K562 (cell line): ENCODE data around the gene POLD1.

ENCODE experiments used
- ESRRA ChIP-seq: fragments of 450-650 bp; IDR thresholded peaks from 2 replicates; pipeline ENCODE4 v1.6.1; 2014; ENCODE audit warnings: low read depth, mild to moderate bottlenecking, moderate library complexity, borderline replicate concordance
- EZH2 ChIP-seq: IDR thresholded peaks from 2 replicates; pipeline ENCODE4 v1.6.1; 2012; ENCODE audit warnings: low read depth, mild to moderate bottlenecking, inconsistent platforms, low read length, borderline replicate concordance
- MCM2 ChIP-seq: fragments of 450-650 bp; IDR thresholded peaks from 2 replicates; pipeline ENCODE4 v1.6.1; 2017; ENCODE audit warnings: low read depth, mild to moderate bottlenecking
- PCBP2 ChIP-seq: fragments of 200-400 bp; formaldehyde crosslinking; IDR thresholded peaks from 2 replicates; pipeline ENCODE4 v1.6.1; 2018; ENCODE audit warnings: low read length, low read depth, mild to moderate bottlenecking, moderate library complexity; ENCODE audit not compliant: poor library complexity, severe bottlenecking
- RBM34 ChIP-seq: fragments of 200-400 bp; formaldehyde crosslinking; IDR thresholded peaks from 2 replicates; pipeline ENCODE4 v1.6.1; 2018; ENCODE audit warnings: low read length, borderline replicate concordance; ENCODE audit not compliant: insufficient read depth
- SIN3A ChIP-seq, 2 experiments: fragments of 150-350 bp in 1 of 2; IDR thresholded peaks; 2 replicates each; pipeline ENCODE4 v1.6.1; 2011 to 2016; ENCODE audit warnings: borderline replicate concordance in 2 of 2, low read depth in 2 of 2, low read length in 2 of 2, mild to moderate bottlenecking in 2 of 2, moderate library complexity in 2 of 2; ENCODE audit not compliant: control insufficient read depth in 1 of 2
- ZBTB17 ChIP-seq: fragments of 450-650 bp; formaldehyde crosslinking; IDR thresholded peaks from 2 replicates; pipeline ENCODE4 v1.4.0; 2020; ENCODE audit warnings: mild to moderate bottlenecking
- ZNF224 ChIP-seq: sonication (generic); formaldehyde crosslinking; IDR thresholded peaks from 2 replicates; pipeline ENCODE4 v1.8.0; 2022; ENCODE audit warnings: mild to moderate bottlenecking, missing genetic modification reagents
- TF ChIP-seq, protein P1 (sequence below): fragments of 250-450 bp; sonication (Bioruptor Pico); IDR thresholded peaks from 2 replicates; pipeline ENCODE4 v1.5.0; 2021
- TF ChIP-seq, protein P2 (sequence below), 3 experiments: IDR thresholded peaks in 2 of 3; conservative IDR thresholded peaks in 1 of 3; 2 replicates each; pipeline ENCODE4 v1.5.1; 2011 to 2012; ENCODE audit warnings: low read length in 3 of 3, mild to moderate bottlenecking in 3 of 3, control low read depth in 2 of 3, improper control_type of control experiment in 1 of 3, inconsistent platforms in 1 of 3, low read depth in 1 of 3, mixed read lengths in 1 of 3, moderate library complexity in 1 of 3; ENCODE audit not compliant: insufficient read depth in 2 of 3
- TF ChIP-seq, protein P3 (sequence below): sonication (generic); formaldehyde crosslinking; IDR thresholded peaks from 2 replicates; pipeline ENCODE4 v1.5.0; 2020; ENCODE audit warnings: missing genetic modification reagents
- TF ChIP-seq, protein P4 (sequence below): sonication (generic); formaldehyde crosslinking; IDR thresholded peaks from 2 replicates; pipeline ENCODE4 v1.9.0; 2022; ENCODE audit warnings: mild to moderate bottlenecking, missing genetic modification reagents

DNA sequence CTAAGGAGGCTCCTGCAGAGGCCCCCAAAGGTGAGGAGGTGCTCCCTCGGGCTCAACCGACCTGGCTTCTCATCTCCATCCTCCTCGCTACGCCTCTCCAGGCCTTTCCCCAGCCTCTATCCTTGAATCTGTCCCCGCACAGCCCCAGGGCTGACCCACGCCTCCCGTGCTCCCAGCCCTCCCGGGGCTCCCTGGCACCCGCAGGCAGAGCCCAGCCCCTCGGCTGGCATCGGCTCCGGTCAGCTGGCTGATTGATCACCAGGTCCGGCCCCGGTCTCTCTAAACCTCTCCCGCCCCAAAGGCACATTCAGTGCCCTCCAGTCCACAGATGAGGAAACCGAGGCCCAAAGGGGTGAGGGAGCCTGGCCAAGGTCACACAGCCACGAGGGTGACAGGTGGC lies 51.1 kb downstream of the POLD1 start:
- TF ChIP-seq, protein P1, sequence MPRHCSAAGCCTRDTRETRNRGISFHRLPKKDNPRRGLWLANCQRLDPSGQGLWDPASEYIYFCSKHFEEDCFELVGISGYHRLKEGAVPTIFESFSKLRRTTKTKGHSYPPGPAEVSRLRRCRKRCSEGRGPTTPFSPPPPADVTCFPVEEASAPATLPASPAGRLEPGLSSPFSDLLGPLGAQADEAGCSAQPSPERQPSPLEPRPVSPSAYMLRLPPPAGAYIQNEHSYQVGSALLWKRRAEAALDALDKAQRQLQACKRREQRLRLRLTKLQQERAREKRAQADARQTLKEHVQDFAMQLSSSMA (CRISPR knock-in tag): no peak
- TF ChIP-seq MCM2: no peak
- no peak for TF ChIP-seq RBM34
- TF ChIP-seq, protein P2, sequence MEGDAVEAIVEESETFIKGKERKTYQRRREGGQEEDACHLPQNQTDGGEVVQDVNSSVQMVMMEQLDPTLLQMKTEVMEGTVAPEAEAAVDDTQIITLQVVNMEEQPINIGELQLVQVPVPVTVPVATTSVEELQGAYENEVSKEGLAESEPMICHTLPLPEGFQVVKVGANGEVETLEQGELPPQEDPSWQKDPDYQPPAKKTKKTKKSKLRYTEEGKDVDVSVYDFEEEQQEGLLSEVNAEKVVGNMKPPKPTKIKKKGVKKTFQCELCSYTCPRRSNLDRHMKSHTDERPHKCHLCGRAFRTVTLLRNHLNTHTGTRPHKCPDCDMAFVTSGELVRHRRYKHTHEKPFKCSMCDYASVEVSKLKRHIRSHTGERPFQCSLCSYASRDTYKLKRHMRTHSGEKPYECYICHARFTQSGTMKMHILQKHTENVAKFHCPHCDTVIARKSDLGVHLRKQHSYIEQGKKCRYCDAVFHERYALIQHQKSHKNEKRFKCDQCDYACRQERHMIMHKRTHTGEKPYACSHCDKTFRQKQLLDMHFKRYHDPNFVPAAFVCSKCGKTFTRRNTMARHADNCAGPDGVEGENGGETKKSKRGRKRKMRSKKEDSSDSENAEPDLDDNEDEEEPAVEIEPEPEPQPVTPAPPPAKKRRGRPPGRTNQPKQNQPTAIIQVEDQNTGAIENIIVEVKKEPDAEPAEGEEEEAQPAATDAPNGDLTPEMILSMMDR (IDR thresholded peaks at IDR 0.05 in 2 of 3, conservative IDR thresholded peaks at IDR 0.05 in 1 of 3; ENCODE audit: insufficient read depth in 2 of 3, low read depth in 1 of 3, low read length in 3 of 3): no peak
- no peak for TF ChIP-seq PCBP2
- no peak for TF ChIP-seq SIN3A (IDR thresholded peaks at IDR 0.05; ENCODE audit: borderline replicate concordance in 2 of 2, control insufficient read depth in 1 of 2, low read depth in 2 of 2, low read length in 2 of 2)
- TF ChIP-seq, protein P3, sequence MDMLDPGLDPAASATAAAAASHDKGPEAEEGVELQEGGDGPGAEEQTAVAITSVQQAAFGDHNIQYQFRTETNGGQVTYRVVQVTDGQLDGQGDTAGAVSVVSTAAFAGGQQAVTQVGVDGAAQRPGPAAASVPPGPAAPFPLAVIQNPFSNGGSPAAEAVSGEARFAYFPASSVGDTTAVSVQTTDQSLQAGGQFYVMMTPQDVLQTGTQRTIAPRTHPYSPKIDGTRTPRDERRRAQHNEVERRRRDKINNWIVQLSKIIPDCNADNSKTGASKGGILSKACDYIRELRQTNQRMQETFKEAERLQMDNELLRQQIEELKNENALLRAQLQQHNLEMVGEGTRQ (CRISPR knock-in tag): no peak
- no peak for TF ChIP-seq ESRRA
- no peak for TF ChIP-seq ZBTB17 (CRISPR knock-in tag)
- TF ChIP-seq EZH2: no peak
- no peak for TF ChIP-seq ZNF224 (CRISPR knock-in tag)
- TF ChIP-seq, protein P4, sequence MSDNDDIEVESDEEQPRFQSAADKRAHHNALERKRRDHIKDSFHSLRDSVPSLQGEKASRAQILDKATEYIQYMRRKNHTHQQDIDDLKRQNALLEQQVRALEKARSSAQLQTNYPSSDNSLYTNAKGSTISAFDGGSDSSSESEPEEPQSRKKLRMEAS (CRISPR knock-in tag): no peak
